Inferior parietal cortex (tissue), 1 donor: ENCODE data around the gene CCBE1.
"Not testable (repeated sequence)": the region's sequence is repeated elsewhere in the genome, so short reads cannot be mapped to it uniquely, and the experiment has no call there.

Experiments
- DNase-seq: peaks from one replicate; pipeline ENCODE4 v3.0.0-alpha.2; 2016; ENCODE audit errors: extremely low spot score

The CCBE1 gene

GRCh38 chr18:59656373-59656887 is 40.8 kb downstream of the CCBE1 start:
- no peak for DNase-seq

GRCh38 chr18:59655676-59656075 is 41.5 kb downstream of the CCBE1 start:
- no peak for DNase-seq

GRCh38 chr18:59651071-59651470 is 46.2 kb downstream of the CCBE1 start:
- DNase-seq = no peak

- no peak for DNase-seq
Observed at GRCh38 chr18:59650266-59650820, 46.9 kb downstream of the CCBE1 start.

GRCh38 chr18:59649591-59649990 is 47.6 kb downstream of the CCBE1 start:
- no peak for DNase-seq

- not testable (repeated sequence) for DNase-seq
Observed at GRCh38 chr18:59648469-59648868, 48.8 kb downstream of the CCBE1 start.

GRCh38 chr18:59646963-59647307 is 50.3 kb downstream of the CCBE1 start:
- DNase-seq = no peak

GRCh38 chr18:59646228-59646962 is 50.8 kb downstream of the CCBE1 start:
- DNase-seq = no peak

- DNase-seq = no peak
Observed at GRCh38 chr18:59643740-59644139, 53.5 kb downstream of the CCBE1 start.

- DNase-seq = no peak
Observed at GRCh38 chr18:59640721-59641120, 56.5 kb downstream of the CCBE1 start.

- no peak for DNase-seq
Observed at GRCh38 chr18:59639821-59640220, 57.4 kb downstream of the CCBE1 start.

GRCh38 chr18:59639136-59639535 is 58.1 kb downstream of the CCBE1 start:
- DNase-seq = no peak

- no peak for DNase-seq
Observed at GRCh38 chr18:59633961-59634485, 63.2 kb downstream of the CCBE1 start.

GRCh38 chr18:59633317-59633716 is 63.9 kb downstream of the CCBE1 start:
- no peak for DNase-seq

GRCh38 chr18:59631583-59632181 is 65.5 kb downstream of the CCBE1 start:
- peak; percentile 31 for DNase-seq

GRCh38 chr18:59629894-59630293 is 67.3 kb downstream of the CCBE1 start:
- no peak for DNase-seq

- no peak for DNase-seq
Observed at GRCh38 chr18:59628995-59629394, 68.2 kb downstream of the CCBE1 start.

GRCh38 chr18:59627414-59627813 is 69.8 kb downstream of the CCBE1 start:
- DNase-seq = no peak

- DNase-seq = no peak
Observed at GRCh38 chr18:59624369-59624765, 72.9 kb downstream of the CCBE1 start.

GRCh38 chr18:59623456-59624368 is 73.5 kb downstream of the CCBE1 start:
- no peak for DNase-seq

- no peak for DNase-seq
Observed at GRCh38 chr18:59621027-59621426, 76.2 kb downstream of the CCBE1 start.

- no peak for DNase-seq
Observed at GRCh38 chr18:59620381-59620780, 76.8 kb downstream of the CCBE1 start.
